GM10266 (cell line): ENCODE data around the gene MSH5.

ENCODE experiments used
- DNase-seq: peaks from one replicate; pipeline ENCODE4 v3.0.0; 2012; ENCODE audit errors: extremely low spot score
- CTCF ChIP-seq: IDR thresholded peaks from 2 replicates; pipeline ENCODE4 v1.5.1; 2012; ENCODE audit warnings: mild to moderate bottlenecking, low read depth; ENCODE audit not compliant: control insufficient read depth, insufficient read depth; ENCODE audit errors: missing control alignments

Gene MSH5

GRCh38 chr6:31749301-31750036 is 9.7 kb downstream of the MSH5 start:
- DNase-seq = no peak
- no peak for TF ChIP-seq CTCF

- DNase-seq = no peak
- TF ChIP-seq CTCF = no peak
Measured at GRCh38 chr6:31750411-31751022, 10.7 kb downstream of the MSH5 start.

- TF ChIP-seq CTCF = no peak
- no peak for DNase-seq
Measured at GRCh38 chr6:31752739-31753319, 13.0 kb downstream of the MSH5 start.

- no peak for TF ChIP-seq CTCF
- DNase-seq = no peak
Measured at GRCh38 chr6:31758281-31758680, 18.5 kb downstream of the MSH5 start.

- no peak for TF ChIP-seq CTCF
- DNase-seq = no peak
Measured at GRCh38 chr6:31760790-31761189, 21.0 kb downstream of the MSH5 start.

GRCh38 chr6:31761343-31761742 is 21.5 kb downstream of the MSH5 start:
- DNase-seq = no peak
- no peak for TF ChIP-seq CTCF

GRCh38 chr6:31762356-31762755 is 22.6 kb downstream of the MSH5 start, which contains the start of gene SAPCD1:
SAPCD1 (plus strand) TSS chr6:31762656; CDS start chr6:31763055, 399 bp downstream.
- TF ChIP-seq CTCF = no peak
- DNase-seq = no peak
